Measurements from ENCODE around the gene DPP6.

Gene DPP6

GRCh38 chr7:154860621-154861375, 808.6 kb downstream of the DPP6 start:
- CTCF ChIA-PET: no interaction called here
- POLR2A ChIA-PET: no interaction called here

GRCh38 chr7:154861589-154861988, 809.4 kb downstream of the DPP6 start:
- DNase-seq (ENCODE audit: extremely low spot score): no peak
- no peak for TF ChIP-seq ARNT (IDR thresholded peaks at IDR 0.05)
- TF ChIP-seq SUZ12 (IDR thresholded peaks at IDR 0.05): no peak
- no peak for TF ChIP-seq TARDBP (IDR thresholded peaks at IDR 0.05)
- no peak for TF ChIP-seq HDGF (IDR thresholded peaks at IDR 0.05; ENCODE audit: borderline replicate concordance)
- no peak for TF ChIP-seq FOXM1 (IDR thresholded peaks at IDR 0.05; ENCODE audit: borderline replicate concordance)
- ChIA-PET POLR2A (no interaction called here), CTCF (no interaction called here)

More at GRCh38 chr7:154860621-154861375, 808.6 kb downstream of the DPP6 start:
- DNase-seq (ENCODE audit: extremely low spot score): no peak
- no peak for TF ChIP-seq ELF4 (IDR thresholded peaks at IDR 0.05)
- TF ChIP-seq L3MBTL2 (conservative IDR thresholded peaks at IDR 0.05): no peak
- no peak for TF ChIP-seq FOXA1 (IDR thresholded peaks at IDR 0.05)
- no peak for TF ChIP-seq ZNF384 (IDR thresholded peaks at IDR 0.05)
- TF ChIP-seq NFRKB (IDR thresholded peaks at IDR 0.05): no peak
- TF ChIP-seq BHLHE40 (IDR thresholded peaks at IDR 0.05; ENCODE audit: borderline replicate concordance): no peak
- TF ChIP-seq HDGF (IDR thresholded peaks at IDR 0.05; ENCODE audit: borderline replicate concordance): no peak
- TF ChIP-seq TARDBP (IDR thresholded peaks at IDR 0.05): no peak
- no peak for TF ChIP-seq FOXM1 (IDR thresholded peaks at IDR 0.05; ENCODE audit: borderline replicate concordance)
- TF ChIP-seq CTBP1 (IDR thresholded peaks at IDR 0.05; ENCODE audit: borderline replicate concordance): no peak
- no peak for TF ChIP-seq ARNT (IDR thresholded peaks at IDR 0.05)
- TF ChIP-seq, protein P1, sequence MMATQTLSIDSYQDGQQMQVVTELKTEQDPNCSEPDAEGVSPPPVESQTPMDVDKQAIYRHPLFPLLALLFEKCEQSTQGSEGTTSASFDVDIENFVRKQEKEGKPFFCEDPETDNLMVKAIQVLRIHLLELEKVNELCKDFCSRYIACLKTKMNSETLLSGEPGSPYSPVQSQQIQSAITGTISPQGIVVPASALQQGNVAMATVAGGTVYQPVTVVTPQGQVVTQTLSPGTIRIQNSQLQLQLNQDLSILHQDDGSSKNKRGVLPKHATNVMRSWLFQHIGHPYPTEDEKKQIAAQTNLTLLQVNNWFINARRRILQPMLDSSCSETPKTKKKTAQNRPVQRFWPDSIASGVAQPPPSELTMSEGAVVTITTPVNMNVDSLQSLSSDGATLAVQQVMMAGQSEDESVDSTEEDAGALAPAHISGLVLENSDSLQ (IDR thresholded peaks at IDR 0.05): no peak
- TF ChIP-seq LEF1 (IDR thresholded peaks at IDR 0.05; ENCODE audit: borderline replicate concordance): no peak
- TF ChIP-seq FOXK2 (IDR thresholded peaks at IDR 0.05): no peak
- no peak for TF ChIP-seq SP1 (IDR thresholded peaks at IDR 0.05)
- no peak for TF ChIP-seq SUZ12 (IDR thresholded peaks at IDR 0.05)

DNA sequence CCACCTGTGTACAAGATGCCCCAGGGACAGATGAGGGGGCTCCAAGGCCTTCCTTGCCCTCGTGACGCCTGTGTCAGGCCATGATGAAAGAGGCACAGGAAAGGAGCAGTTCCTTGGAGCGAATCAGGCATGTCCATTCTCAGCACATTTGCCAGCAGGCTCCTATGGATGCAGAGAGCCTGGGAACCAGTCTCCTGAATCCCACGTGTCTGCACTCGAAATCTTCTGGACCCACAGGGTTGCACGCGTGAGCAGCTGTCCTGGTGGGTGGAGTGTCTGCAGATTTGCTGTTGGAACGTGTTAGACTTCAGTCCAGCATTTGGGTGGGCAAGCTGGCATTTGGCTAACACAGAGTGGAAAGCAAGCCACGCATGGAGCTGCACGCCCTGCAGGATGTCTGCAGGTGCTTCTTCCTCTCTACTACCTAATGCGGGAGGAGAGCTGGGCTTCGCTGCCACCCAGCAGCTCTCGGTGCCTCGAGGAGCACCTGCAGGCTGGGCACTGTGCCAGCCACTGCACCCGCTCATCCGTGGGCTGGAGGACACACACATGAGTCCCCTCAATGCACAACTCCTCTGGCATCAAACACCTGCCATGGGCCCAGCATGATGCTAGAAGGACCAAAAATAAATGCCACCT, 810.1 kb downstream of the DPP6 start:
- TF ChIP-seq TARDBP (IDR thresholded peaks at IDR 0.05) (no peak), LEF1 (IDR thresholded peaks at IDR 0.05; ENCODE audit: borderline replicate concordance) (no peak), HDGF (IDR thresholded peaks at IDR 0.05; ENCODE audit: borderline replicate concordance) (no peak), FOXM1 (IDR thresholded peaks at IDR 0.05; ENCODE audit: borderline replicate concordance) (no peak), CTBP1 (IDR thresholded peaks at IDR 0.05; ENCODE audit: borderline replicate concordance) (no peak), ARNT (IDR thresholded peaks at IDR 0.05) (no peak), FOXK2 (IDR thresholded peaks at IDR 0.05) (no peak), FOXA1 (IDR thresholded peaks at IDR 0.05) (no peak), BHLHE40 (IDR thresholded peaks at IDR 0.05; ENCODE audit: borderline replicate concordance) (no peak)
- TF ChIP-seq, protein P1 (IDR thresholded peaks at IDR 0.05): no peak
- POLR2A ChIA-PET: no interaction called here
- CTCF ChIA-PET: no interaction called here
- DNase-seq (ENCODE audit: extremely low spot score): no peak

DNA sequence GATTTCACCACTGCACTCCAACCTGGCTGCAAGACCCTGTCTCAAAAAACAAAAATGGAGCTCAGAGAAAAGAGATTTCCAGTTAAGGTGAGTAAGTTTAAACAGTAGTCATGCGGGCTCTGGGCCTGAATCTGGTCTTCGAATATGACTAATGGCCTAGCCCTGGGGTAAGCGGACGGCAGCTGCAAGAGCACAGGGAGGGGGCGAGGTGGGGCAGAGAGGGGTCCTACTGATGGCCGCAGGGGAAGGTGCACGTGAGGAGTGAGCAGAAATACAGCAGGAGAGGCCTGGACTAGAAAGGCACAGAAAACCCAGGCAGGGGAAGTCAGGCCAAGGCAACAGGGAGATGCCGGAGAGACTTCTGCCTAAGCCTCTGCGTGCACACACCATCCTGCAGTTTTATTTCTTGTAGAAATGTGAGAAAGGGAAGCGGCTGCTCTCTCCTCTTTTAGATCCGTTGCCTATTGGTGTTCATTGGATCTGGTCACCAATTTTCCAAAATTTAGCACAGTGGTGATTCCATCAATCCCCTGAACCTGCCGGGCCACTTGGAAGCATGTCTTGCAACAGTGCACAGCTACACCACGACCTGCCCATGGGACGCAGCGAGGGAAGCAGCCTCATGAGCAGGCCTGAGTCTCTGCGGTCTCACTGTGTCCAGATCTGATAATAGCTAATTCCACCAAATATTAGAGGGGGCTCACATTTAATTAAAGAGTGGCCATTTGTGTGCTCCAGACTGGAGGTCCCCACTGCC, 811.7 kb downstream of the DPP6 start:
- POLR2A ChIA-PET: no interaction called here

DNA sequence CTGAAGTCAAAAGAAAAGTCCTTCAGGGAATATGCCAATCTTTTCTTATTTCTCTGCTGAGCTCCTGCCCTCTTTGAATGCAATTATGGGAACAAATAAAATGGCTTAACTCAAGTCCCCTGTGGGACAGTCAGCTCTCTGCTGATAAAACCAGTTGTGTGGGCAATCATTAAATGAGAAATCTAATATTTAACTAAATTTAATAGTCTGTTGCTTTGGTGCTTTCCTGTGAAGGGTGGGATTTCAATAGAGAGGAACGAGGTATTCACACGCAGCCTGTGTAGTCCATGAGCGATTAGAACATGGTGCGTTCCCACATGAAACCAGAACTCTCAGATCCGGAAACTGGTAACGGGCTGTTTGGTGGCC, 812.3 kb downstream of the DPP6 start:
- POLR2A ChIA-PET: no interaction called here
- CTCF ChIA-PET: no interaction called here
- TF ChIP-seq ZNF384 (IDR thresholded peaks at IDR 0.05) (no peak), LEF1 (IDR thresholded peaks at IDR 0.05; ENCODE audit: borderline replicate concordance) (no peak), NFRKB (IDR thresholded peaks at IDR 0.05) (no peak), FOXK2 (IDR thresholded peaks at IDR 0.05) (no peak), SP1 (IDR thresholded peaks at IDR 0.05) (no peak), HDGF (IDR thresholded peaks at IDR 0.05; ENCODE audit: borderline replicate concordance) (no peak), ELF4 (IDR thresholded peaks at IDR 0.05) (no peak), CTBP1 (IDR thresholded peaks at IDR 0.05; ENCODE audit: borderline replicate concordance) (no peak), FOXA1 (IDR thresholded peaks at IDR 0.05) (no peak), BHLHE40 (IDR thresholded peaks at IDR 0.05; ENCODE audit: borderline replicate concordance) (no peak), FOXM1 (IDR thresholded peaks at IDR 0.05; ENCODE audit: borderline replicate concordance) (no peak), L3MBTL2 (conservative IDR thresholded peaks at IDR 0.05) (no peak), TARDBP (IDR thresholded peaks at IDR 0.05) (no peak), ARNT (IDR thresholded peaks at IDR 0.05) (no peak)
- TF ChIP-seq, protein P1 (IDR thresholded peaks at IDR 0.05): no peak

More for the DNA sequence above, 811.7 kb downstream of the DPP6 start:
- DNase-seq (ENCODE audit: extremely low spot score): no peak
- CTCF ChIA-PET: no interaction called here
- TF ChIP-seq FOXK2 (IDR thresholded peaks at IDR 0.05): no peak
- no peak for TF ChIP-seq LEF1 (IDR thresholded peaks at IDR 0.05; ENCODE audit: borderline replicate concordance)
- TF ChIP-seq L3MBTL2 (conservative IDR thresholded peaks at IDR 0.05): no peak
- no peak for TF ChIP-seq NFRKB (IDR thresholded peaks at IDR 0.05)
- TF ChIP-seq, protein P1 (IDR thresholded peaks at IDR 0.05): no peak
- no peak for TF ChIP-seq FOXM1 (IDR thresholded peaks at IDR 0.05; ENCODE audit: borderline replicate concordance)
- TF ChIP-seq HDGF (IDR thresholded peaks at IDR 0.05; ENCODE audit: borderline replicate concordance): no peak
- no peak for TF ChIP-seq SUZ12 (IDR thresholded peaks at IDR 0.05)
- no peak for TF ChIP-seq BHLHE40 (IDR thresholded peaks at IDR 0.05; ENCODE audit: borderline replicate concordance)
- no peak for TF ChIP-seq CTBP1 (IDR thresholded peaks at IDR 0.05; ENCODE audit: borderline replicate concordance)
- no peak for TF ChIP-seq SP1 (IDR thresholded peaks at IDR 0.05)
- no peak for TF ChIP-seq ARNT (IDR thresholded peaks at IDR 0.05)
- no peak for TF ChIP-seq TARDBP (IDR thresholded peaks at IDR 0.05)
- TF ChIP-seq ZNF384 (IDR thresholded peaks at IDR 0.05): no peak
- no peak for TF ChIP-seq ELF4 (IDR thresholded peaks at IDR 0.05)
- no peak for TF ChIP-seq FOXA1 (IDR thresholded peaks at IDR 0.05)

More for the DNA sequence above, 812.3 kb downstream of the DPP6 start:
- DNase-seq (ENCODE audit: extremely low spot score): no peak

Data from HEK293T (cell line).